ENCODE results near the gene SF3A2.

SF3A2 gene

DNA sequence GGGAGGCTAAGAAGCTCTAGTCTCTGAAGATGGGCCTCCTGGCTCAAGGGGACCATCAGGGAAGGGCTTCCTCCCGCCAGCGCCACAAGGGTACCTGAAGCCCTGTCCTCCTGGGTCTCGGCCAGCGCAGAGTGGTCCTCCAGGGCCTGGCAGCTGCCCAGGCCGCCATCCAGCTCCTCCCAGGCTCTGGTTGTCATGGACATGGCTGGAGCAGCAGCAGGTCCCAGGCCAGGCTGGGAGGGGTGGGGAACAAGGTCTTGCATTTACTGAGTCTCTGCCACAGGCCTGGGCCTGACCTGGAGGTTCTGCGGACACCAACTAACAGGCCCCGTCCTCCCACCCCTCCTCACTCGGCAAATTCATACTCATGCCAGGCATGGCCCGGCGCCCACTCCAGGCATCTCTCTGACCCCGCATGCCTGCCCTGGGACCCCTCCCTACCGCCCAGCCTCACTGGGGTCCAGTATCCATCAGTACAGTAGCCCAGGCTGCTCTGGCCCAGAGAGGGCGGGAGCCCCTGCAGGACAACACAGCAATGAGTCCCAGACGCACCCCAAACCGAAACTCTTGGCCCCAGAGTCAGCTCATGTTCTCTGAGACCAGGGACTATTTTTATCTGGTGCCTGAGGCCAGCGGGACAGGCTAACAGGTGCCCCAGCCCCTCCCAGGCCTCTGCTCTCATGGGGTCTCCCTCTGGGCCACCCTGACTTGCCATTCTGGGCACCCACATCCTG, 18.7 kb downstream of the SF3A2 start:
- DNase-seq, result no peak

DNA sequence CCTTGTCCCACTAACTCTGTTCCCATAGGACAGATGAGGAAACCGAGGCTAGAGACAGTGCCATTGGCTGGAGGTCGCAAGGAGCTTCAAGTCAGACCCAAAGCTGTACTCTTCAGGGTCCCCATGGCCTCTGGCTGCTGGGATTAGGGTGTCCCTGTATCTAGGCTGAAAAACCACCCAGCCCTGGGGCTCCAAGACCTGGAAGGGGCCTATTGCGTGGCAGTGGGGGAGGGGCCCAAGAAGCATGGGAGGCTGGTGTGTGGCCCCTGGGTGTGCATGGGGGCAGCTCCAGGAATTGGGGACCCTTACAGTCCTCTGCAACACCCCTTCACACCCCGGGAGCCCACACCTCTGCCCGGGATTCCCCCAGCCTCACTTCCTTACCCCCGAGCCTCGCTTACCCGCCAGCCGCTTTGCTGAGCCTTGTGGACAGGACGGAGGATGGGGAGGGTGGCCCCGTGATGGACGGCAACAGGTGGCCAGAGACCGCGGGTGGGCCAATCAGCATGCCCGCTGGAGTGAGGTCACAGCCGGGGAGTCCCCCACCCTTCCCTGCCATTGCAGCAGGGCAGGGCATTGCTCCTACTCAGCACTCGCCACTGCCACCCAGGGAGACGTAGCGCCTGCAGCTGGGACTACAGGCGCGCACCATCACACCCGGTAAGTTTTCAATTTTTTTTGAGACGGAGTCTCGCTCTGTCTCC, 19.5 kb downstream of the SF3A2 start, which contains the start of gene JSRP1:
JSRP1 (minus strand) TSS at position 436 of the 704 bp plus-strand sequence. CDS start 1,103 bp downstream, outside the sequence.
- DNase-seq, result no peak

- no peak for DNase-seq
These were observed 22.7 kb downstream of the SF3A2 start for GRCh38 chr19:2259336-2259735.

- no peak for DNase-seq
These were observed 23.7 kb downstream of the SF3A2 start for GRCh38 chr19:2260341-2260805.

GRCh38 chr19:2261438-2262172, 25.0 kb downstream of the SF3A2 start:
- peak; percentile 55 for DNase-seq

DNA sequence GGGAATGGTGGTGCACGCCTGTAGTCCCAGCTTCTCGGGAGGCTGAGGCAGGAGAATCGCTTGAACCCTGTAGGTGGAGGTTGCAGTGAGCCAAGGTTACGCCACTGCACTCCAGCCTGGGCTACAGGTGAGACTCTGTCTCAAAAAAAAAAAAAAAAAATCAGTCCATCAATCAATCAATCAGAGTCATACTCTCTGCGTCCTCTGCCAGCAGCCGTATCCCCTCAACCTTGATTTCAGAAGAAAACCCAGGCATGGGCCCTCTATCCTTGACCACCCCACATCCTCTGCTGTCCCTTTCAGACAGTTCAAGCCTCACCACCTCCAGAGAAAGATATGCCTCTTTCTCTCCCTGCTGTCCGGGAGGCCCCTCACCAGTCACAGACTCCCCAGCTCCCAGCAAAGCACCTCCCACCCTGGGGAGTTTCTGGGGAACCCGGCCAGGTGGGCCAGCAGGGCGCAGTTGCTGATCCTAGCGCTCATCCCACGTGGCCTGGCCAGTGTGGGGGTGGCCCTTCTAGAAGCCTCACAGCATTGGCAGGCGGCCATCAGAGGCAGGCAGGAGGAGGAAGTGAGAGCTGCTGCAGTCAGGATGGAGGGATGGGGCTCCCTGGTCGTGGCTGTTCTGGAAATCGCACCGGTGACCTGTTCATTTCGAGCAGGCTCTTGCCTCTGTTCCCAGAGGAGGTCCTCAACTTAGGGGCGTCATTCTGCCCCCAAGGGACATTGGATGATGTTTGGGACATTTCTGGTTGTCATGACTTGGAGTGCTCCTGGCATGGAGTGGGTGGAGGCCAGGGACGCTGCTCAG, 29.8 kb downstream of the SF3A2 start:
- DNase-seq, result no peak

GRCh38 chr19:2268480-2268830, 31.8 kb downstream of the SF3A2 start:
- DNase-seq, result no peak

DNA sequence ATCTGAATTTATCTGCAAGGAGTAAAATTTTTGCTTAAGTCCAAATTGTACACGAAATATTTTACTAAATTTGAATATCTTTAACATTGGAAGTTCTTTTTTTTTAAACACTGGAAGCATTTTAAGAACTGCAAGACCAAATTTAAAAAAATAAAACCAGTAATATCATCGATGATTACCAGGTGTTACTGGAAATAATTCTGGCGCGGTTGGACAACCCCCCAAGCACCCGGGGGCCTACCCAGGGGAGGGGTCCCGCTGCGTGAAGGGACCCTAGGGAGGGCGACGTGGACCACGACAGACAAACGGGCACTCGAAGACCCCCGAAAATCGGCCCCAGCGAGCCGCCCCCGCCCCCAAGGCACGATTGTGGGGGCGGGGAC, 32.2 kb downstream of the SF3A2 start:
- no peak for DNase-seq

DNA sequence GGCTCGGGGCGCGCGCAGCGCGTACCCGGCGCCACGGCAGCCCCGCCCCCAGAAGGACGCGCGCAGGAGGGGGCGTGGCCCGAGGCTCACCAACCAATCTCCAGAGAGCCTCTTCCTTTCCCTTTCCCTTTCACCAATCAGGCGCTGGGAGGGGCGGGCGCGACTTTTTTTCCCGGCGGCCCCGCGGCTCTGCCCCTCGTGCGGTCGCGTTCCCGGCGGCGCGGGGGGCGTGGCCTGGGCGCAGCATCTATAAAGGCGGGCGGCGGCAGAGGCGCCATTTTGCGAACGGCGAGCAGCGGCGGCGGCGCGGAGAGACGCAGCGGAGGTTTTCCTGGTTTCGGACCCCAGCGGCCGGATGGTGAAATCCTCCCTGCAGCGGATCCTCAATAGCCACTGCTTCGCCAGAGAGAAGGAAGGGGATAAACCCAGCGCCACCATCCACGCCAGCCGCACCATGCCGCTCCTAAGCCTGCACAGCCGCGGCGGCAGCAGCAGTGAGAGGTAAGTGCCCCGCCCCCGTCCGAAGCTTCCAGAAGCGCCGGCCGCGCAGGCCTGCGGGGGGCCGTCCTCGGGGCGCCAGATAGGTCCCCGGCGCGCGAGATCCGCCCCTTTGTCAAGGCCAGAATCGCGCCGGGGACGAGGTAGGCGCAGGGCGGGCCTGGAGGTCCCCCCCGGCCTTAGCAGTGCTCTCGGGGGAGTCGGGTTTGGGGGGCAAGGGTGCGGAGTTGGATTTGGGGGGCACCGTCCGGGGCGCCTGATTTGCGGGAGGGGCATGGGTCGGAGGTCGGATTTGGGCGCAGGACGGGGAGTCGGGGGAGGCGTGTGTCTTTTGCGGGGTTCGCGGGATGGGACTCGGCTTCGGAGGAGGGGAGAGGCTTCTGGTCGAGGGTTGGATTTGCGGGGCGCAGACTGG, 32.9 kb downstream of the SF3A2 start:
- DNase-seq, result peak; percentile 99

- DNase-seq, result no peak
These were observed 33.5 kb downstream of the SF3A2 start for GRCh38 chr19:2270157-2270422.

DNA sequence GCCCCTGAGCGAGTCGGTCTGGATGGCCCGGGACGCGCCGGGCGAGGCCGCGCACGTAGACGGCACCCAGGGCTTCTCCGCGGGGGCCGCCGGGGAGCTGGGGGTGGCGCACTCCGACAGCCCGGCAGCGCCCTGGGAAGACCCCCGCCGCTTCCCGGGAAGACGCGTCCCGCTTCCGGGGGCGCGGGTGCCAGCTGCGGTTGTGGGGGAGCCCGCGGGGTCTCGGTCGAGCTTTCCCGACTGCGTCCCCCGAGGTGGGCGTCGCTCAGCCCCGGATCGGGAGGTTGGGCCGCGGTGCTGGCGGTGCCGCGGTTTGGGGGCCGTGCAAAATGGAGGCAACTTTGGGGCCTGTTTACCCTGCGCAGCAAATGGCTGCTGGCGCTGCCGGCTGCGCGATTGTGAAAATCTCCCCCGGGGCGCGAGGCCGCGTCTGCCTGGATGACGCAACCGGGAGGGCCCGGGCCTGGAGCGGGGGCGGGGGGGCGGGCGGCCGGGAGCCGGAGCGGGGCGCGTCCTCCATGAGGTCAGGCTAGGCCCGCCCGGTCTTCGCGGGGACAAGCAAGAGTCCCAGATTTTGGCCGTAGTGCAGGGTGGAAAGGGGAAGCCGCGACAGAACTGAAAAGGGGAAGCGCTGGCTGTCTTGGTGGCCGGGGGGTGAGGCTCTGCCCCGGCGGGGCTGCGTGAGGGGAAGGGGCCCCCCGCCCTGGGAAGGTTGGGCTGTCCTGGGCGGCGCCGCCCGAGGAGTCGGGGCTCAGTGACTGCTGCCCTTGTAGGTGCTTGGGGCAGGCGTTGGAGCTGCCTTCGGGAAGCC, 34.0 kb downstream of the SF3A2 start:
- peak; percentile 80 for DNase-seq

DNA sequence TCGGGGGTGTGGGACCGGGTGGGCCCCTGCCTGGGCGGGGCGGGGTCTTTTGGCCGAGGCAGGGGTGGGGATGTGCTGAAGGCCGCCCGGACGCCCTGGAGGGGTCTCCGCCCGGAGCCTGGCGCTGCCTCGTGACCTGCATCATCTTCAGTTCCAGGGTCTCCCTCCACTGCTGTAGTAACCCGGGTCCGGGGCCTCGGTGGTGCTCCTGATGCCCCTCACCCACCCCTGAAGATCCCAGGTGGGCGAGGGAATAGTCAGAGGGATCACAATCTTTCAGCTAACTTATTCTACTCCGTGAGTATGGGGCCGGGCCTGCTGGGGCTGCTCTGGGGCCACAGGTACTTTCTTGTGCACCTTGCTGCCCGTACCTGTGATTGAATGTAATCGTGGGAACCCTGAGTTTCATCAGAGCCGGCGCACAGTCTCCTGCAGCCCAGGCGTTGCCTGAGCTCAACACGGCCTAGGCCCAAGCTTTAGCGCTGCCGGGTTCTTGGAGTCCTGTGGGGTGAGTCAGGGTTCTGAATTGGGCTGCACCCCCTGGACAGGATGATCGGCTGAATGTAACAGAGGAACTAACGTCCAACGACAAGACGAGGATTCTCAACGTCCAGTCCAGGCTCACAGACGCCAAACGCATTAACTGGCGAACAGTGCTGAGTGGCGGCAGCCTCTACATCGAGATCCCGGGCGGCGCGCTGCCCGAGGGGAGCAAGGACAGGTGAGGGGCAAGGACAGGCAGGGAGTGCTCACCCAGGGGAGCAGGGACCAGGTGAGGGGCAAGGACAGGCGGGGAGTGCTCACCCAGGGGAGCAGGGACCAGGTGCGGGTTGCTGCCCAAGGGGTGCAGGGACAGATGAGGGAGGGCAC, 34.8 kb downstream of the SF3A2 start:
- no peak for DNase-seq

- peak; percentile 82 for DNase-seq
These were observed 36.9 kb downstream of the SF3A2 start for GRCh38 chr19:2273356-2274184.

GRCh38 chr19:2274185-2274711, 37.6 kb downstream of the SF3A2 start:
- no peak for DNase-seq

DNA sequence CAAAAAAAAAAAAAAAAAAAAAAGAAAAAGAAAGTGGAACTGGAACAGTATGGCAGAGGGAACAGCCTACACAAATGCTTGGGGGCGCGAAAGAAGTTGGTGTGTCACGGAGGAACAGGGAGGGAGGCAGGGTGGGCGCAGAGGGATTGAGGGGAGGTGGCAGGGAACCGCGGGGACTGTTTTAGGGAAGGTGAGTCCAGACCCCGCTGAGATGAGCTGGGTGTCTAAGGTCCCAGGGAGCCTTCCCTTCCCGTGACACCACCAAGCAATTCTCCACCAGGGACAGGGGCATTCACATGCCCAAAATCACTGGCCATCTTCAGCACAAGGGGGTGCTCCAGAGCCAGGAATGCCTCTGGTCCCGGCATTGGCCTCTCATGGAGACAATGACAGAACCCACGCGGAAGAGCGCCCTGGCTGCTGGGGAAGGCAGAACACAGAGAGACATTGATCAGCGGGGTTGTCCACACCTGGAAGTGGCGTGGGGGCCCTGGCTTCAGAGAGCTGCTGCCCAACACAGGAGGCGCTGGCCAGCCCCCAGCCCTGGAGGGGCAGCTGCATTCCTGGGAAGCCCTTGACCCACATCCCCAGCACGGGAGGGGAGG, 38.4 kb downstream of the SF3A2 start:
- DNase-seq, result no peak

DNA sequence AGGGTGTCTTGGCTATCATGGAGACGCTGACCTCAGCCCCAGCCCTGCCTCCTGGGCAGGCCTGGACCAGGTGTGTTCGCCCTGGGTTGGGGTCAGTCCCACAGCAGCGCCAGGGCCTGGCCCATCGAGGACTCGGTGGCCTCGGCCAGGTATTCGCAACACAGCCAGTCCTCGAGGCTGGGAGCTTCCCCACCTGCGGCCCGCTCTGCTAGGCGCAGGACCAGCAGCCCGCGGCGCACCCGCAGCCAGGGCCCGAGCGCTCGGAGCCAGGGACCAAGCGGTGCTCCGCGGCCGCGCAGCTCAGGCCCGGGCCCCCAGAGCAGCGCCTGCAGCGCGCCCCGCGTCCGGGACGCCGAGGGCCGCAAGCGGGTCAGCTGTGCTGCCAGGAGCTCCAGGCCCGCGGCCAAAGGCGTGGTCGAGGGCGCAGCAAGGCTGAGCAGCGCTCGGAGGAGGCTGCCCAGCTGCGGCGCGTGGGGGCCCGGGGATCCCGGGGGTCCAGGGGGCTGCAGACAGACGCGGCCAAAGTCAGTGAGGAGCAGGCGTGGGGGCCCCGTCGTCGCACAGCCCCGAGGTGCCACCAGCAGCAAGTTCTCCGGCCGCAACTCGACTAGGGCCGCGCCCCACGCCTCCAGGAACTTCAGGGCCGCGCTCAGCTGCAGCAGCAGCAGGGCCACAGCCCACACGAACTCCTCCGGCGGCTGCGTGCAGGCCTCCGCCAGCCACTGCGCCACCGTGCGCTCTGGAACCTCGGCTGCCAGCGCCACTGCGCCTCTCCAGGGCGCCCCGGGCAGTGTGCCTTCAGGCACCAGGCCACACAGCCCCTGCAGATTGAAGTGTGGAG, 39.2 kb downstream of the SF3A2 start:
- no peak for DNase-seq

DNA sequence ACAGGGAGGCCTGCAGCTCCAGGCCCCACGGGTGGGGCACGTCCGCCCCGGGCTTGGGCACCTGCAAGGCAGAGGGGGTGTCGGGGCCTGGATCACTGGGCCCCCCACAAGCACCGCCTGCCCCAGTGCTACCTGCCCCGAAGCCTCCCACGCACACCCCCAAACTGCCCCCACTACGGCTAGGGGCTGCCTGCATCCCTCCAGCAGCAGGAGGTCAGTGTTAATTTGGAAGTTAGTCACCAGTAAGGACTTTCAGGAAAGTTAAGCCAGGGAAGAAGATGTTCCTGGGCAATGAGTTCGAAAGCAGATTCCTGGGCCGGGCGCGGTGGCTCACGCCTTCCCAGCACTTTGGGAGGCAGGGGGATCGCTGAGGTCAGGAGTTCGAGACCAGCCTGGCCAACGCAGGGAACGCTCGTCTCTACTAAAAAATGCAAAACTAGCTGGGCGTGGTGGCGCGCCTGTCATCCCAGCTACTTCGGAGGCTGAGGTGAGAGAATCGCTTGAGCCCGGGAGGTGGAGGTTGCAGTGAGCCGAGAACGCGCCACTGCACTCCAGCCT, 39.9 kb downstream of the SF3A2 start:
- no peak for DNase-seq
